Measurements from ENCODE around the gene RANBP1.

The RANBP1 gene

DNA sequence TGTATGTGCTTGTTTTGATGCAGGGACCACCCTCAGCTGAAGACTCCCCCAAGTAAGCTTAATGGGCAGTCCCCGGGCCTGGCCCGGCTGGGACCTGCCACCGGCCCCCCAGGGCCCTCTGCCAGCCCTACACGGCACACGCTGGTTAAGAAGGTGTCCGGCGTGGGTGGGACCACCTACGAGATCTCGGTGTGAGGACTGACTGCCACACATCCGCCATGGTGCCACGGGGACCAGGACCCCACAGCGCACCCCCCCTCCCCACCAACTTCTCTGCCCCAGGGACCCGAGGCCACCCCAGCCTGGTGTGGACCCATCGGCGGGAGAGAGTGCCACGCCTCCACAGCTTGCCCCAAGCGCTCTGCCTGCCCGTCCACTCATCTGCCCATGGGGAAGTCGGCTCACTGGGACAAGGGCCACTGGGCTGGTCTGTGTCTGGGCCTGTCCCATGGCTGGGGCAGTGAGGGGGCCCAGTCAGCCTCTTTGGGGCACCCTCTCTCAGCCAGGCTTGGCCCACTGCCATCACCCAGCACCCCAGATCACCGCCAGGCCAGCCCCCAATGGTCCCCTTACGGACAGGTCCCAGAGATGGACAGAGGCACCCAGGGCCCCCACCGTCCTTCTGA, 29.4 kb downstream of the RANBP1 start:
- Histone ChIP-seq H3K4me1 (no peaks in the 10 kb centered on the region), H3K36me3 (peaks cover 3 to 63% (median 39%) of the 10 kb centered on the region in 3 donors), H3K4me3 (no peak overlapping the region), H3K9me3 (no peaks in the 10 kb centered on the region), H3K27me3 (no peaks in the 10 kb centered on the region), H3K27ac (no peak overlapping the region)
- intact Hi-C loops (cut with DNase I; ENCODE audit: low total_unique reads), result no loop called here
- DNase-seq, result no peak
- no peak for TF ChIP-seq CTCF (IDR thresholded peaks at IDR 0.05)

DNA sequence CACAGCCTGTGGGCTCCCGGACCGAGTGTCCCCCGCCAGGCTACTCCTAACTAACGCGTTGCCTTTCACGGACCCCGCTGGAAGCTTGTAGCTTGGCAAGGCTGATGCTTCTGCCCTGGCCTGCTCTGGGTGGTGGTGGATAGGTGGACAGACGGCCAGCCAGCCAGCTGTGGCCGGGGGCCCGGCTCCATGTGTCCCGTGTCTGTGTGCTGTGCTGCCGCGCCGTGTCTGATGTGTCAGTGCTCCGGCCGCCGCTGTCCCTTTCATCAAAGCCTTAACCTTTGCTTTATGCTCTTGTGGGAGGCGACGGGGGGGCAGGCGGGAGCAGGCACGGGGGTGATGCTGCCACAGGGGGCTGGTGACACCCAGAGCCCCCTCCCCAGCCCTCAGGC, 29.9 kb downstream of the RANBP1 start:
- intact Hi-C loops (cut with DNase I; ENCODE audit: low total_unique reads), result no loop called here
- Histone ChIP-seq H3K27me3 (no peaks in the 10 kb centered on the region), H3K9me3 (no peaks in the 10 kb centered on the region), H3K27ac (no peak overlapping the region), H3K36me3 (peaks cover 3 to 58% (median 34%) of the 10 kb centered on the region in 3 donors), H3K4me1 (no peaks in the 10 kb centered on the region), H3K4me3 (no peak overlapping the region)
- no peak for TF ChIP-seq CTCF (IDR thresholded peaks at IDR 0.05)
- no peak for DNase-seq

DNA sequence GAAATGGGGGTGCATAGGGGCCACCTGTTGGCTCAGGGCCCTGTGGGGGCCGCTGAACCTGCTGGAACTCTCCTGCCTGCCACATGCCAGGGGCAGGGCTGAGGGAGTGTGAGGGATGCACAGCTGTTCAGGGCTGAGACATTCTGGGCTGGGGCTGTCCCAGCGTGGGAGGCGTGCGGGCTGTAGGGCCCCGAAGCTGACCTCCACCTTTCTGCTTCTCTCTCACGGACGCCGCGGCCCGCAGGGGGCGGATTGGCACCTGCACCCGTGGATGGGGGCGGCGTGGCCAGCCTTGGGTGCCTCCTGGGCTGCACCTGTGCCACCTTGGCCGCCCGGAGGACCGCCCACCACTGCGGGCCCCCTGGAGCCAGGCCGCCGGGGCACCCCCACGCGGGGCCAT, 30.9 kb downstream of the RANBP1 start:
- no peak for DNase-seq
- no peak for TF ChIP-seq CTCF (IDR thresholded peaks at IDR 0.05)
- H3K27me3 ChIP-seq, result no peaks in the 10 kb centered on the region
- no peaks in the 10 kb centered on the region for H3K4me1 ChIP-seq
- H3K36me3 ChIP-seq, result peaks cover 3 to 49% (median 24%) of the 10 kb centered on the region in 3 donors
- no peak overlapping the region for H3K4me3 ChIP-seq
- no peak overlapping the region for H3K27ac ChIP-seq
- intact Hi-C loops (cut with DNase I; ENCODE audit: low total_unique reads), result no loop called here
- H3K9me3 ChIP-seq, result no peaks in the 10 kb centered on the region

DNA sequence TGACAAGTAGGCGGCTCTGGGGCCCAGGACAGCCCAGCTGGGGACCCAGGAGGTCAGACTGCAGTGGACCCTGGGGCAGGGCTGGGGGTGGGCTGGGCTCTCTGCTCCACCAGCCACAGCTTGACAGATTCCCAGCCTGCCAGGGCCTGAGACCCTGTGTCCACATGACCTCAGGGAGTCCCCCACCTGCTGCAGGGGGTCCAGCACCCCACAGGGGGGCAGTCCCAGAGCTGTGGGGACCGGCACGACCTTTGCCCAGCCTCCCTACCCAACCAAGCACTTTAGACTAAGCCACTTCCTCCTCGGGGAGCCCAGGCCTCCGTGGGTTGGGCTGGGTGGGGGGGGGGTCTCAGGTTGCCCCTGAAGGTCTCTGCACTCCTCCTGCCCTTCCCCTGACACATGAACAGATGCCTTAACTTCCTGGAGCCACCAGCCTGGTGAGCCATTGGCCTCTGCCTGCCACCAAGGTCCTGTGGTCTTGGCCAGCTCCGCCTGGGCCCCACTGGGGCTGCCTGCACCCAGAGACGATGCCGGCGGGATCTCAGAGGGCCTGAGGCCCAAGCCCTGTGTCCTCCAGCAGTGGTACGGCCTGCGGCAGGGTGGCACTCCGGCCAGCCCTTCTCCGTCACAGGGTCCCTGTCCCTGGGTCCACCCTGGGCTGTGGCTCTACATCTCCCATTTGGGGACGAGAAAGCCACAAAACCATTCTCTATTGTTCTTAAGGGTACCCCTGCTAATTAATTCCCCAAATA, 31.5 kb downstream of the RANBP1 start:
- no peak overlapping the region for H3K27ac ChIP-seq
- H3K4me1 ChIP-seq, result no peaks in the 10 kb centered on the region
- no peak for DNase-seq
- H3K9me3 ChIP-seq, result no peaks in the 10 kb centered on the region
- intact Hi-C loops (cut with DNase I; ENCODE audit: low total_unique reads), result no loop called here
- TF ChIP-seq CTCF (IDR thresholded peaks at IDR 0.05), result no peak
- H3K27me3 ChIP-seq, result no peaks in the 10 kb centered on the region
- peaks cover 3 to 42% (median 21%) of the 10 kb centered on the region in 3 donors for H3K36me3 ChIP-seq
- H3K4me3 ChIP-seq, result no peak overlapping the region

DNA sequence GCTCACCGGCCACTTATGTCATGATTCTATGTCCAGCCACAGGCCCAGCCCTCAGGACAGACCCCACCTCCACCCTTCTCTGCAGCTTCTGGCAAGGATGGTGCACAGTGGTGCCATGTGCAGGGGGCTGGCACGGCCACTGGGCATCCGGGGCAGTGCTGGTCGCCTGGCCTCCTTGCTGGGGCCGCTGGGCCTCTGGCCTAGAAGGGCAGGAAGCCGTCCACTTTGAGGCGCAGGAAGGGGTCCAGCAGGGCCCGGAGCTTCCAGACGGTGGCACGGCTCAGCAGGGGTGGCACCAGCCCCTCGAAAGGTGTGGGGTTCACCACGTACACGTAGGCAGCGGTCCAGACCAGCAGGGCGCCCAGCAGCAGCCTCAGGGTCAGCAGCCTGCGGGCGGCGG, 32.5 kb downstream of the RANBP1 start:
- H3K36me3 ChIP-seq, result peaks cover 3 to 32% (median 13%) of the 10 kb centered on the region in 3 donors
- intact Hi-C loops (cut with DNase I; ENCODE audit: low total_unique reads), result no loop called here

More for the DNA sequence above, 32.5 kb downstream of the RANBP1 start:
- Histone ChIP-seq H3K4me1 (no peaks in the 10 kb centered on the region), H3K27ac (no peak overlapping the region), H3K4me3 (no peak overlapping the region), H3K9me3 (no peaks in the 10 kb centered on the region), H3K27me3 (no peaks in the 10 kb centered on the region)
- DNase-seq, result no peak
- TF ChIP-seq CTCF (IDR thresholded peaks at IDR 0.05), result no peak
